ENCODE results near the gene PTPN3.

The PTPN3 gene

DNA sequence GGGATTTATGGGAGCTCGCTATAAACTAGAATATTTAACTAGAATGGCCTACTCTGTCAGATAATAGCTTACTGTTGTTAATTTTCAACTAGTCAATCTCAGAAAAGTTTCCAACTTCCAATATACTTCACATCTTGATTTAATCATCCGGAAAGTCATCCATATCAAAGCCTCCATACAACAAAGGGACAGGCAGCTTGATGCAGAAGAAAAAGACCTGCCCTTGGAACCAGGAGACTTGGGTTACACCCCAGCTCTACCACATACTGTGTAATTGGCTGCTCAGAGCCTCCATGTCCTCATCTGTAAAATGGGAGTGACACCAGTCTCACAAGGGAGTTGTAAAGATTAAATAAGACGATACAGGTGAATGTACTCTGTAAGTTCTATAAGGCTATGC, 1.9 kb downstream of the PTPN3 start:
- H3K4me3 ChIP-seq (ENCODE audit: low read depth, low read length): no peak overlapping the region
- DNase-seq (ENCODE audit: low read depth): no peak
- TF ChIP-seq CTCF (conservative IDR thresholded peaks at IDR 0.05; ENCODE audit: low read depth, low read length): no peak

- peak; percentile 13 for TF ChIP-seq CTCF (conservative IDR thresholded peaks at IDR 0.05; ENCODE audit: low read depth, low read length)
- H3K4me3 ChIP-seq (ENCODE audit: low read depth, low read length): no peak overlapping the region
- DNase-seq (ENCODE audit: low read depth): no peak
These were observed 4.5 kb downstream of the PTPN3 start for GRCh38 chr9:109493648-109494047.

DNA sequence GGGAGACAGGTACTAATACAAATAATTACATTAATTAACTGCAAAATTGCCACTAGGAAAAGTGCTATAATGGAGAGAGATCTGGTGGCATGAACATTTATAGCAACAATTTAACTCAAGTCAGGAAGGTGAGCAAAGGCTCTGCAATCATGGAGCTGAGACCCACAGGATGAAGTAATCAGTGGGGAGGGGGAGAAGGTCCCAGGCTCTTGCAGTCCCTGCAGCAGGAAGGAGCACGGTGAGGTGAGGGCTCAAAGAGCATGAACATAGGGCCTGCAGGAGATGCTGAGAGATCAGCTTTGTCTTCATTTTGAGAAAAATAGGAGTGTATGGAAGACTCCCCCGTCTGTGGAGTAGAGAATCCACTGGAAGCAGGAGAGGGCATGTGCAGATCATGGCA, 6.5 kb downstream of the PTPN3 start:
- no peak for DNase-seq (ENCODE audit: low read depth)
- H3K4me3 ChIP-seq (ENCODE audit: low read depth, low read length): no peak overlapping the region
- no peak for TF ChIP-seq CTCF (conservative IDR thresholded peaks at IDR 0.05; ENCODE audit: low read depth, low read length)

- TF ChIP-seq CTCF (conservative IDR thresholded peaks at IDR 0.05; ENCODE audit: low read depth, low read length): no peak
- DNase-seq (ENCODE audit: low read depth): no peak
- H3K4me3 ChIP-seq (ENCODE audit: low read depth, low read length): no peak overlapping the region
These were observed 9.2 kb downstream of the PTPN3 start for GRCh38 chr9:109488791-109489492.

DNA sequence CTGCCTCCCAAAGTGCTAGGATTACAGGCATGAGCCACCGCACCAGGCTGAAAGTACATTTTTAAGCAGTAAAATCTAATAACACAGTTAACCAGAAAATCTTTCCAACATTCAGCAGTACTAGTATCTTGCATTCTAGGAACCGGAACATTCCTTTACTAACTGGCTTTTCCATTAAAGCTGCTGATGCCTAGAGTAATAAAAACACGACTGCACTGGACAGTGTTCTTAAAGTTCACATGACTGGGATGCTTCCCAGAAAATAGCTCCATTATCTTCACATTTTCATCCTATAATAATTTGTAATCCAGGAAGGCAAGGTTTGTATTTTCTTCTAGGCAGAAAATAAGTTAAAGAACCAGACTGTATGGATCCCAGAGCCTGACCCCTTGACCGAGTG, 9.8 kb downstream of the PTPN3 start:
- TF ChIP-seq CTCF (conservative IDR thresholded peaks at IDR 0.05; ENCODE audit: low read depth, low read length): no peak
- H3K4me3 ChIP-seq (ENCODE audit: low read depth, low read length): no peak overlapping the region
- no peak for DNase-seq (ENCODE audit: low read depth)

GRCh38 chr9:109487247-109487646, 10.9 kb downstream of the PTPN3 start:
- H3K4me3 ChIP-seq (ENCODE audit: low read depth, low read length): no peak overlapping the region
- TF ChIP-seq CTCF (conservative IDR thresholded peaks at IDR 0.05; ENCODE audit: low read depth, low read length): no peak
- no peak for DNase-seq (ENCODE audit: low read depth)

DNA sequence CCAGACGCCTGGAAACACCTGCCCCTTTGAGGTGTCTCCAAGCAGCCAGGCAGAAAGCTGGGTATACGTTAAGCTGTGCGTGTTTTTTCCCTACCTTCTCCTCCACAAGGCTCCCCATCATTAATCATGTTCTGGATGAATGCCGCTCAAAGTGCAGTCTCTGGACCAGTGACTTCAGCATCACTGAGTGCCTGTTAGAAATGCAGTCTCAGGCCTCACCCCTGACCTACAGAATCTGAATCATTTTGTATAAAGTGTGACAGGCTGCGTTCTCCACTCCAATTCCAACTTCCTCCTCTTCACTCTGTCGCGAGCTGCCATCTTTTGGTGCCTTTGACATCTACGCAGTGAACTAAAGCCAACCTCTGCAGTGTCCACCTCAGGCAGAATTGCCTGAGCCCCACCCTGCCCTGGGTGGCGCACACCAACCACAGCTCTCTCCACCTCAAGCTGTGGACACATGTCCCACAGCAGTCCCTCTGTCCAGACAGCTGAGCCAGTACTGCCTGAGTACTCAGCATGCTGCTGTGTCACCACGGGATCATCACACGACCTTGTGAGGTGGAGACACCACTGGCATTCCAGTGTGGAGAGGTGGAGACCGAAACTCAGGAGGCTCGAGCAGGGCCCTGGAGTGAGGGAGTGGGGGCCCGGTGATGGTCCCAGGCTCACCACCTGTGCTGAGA, 14.2 kb downstream of the PTPN3 start:
- TF ChIP-seq CTCF (conservative IDR thresholded peaks at IDR 0.05; ENCODE audit: low read depth, low read length): no peak
- H3K4me3 ChIP-seq (ENCODE audit: low read depth, low read length): no peak overlapping the region
- DNase-seq (ENCODE audit: low read depth): no peak

All from choroid plexus epithelial cell (primary cell).